Neuronal stem cell (in vitro differentiated cells): ENCODE results near the gene DPP6.
A peak's percentile ranks its signal among the peaks of the same experiment; 100 is the strongest.

Experiments
- DNase-seq: peaks from one replicate; pipeline ENCODE4 v3.0.0-alpha.2; 2013; ENCODE audit warnings: low spot score
- H2AFZ ChIP-seq: one replicate; pipeline ENCODE4 v1.6.1; 2013; ENCODE audit warnings: mild to moderate bottlenecking, low read length, inconsistent platforms
- H2AK5ac ChIP-seq: 2 replicates; pipeline ENCODE4 v1.6.1; 2013; ENCODE audit warnings: low read depth, mild to moderate bottlenecking, inconsistent platforms, low read length, moderate library complexity, mixed read lengths
- H2BK120ac ChIP-seq: 2 replicates; pipeline ENCODE4 v1.6.1; 2013; ENCODE audit warnings: low read depth, mild to moderate bottlenecking, inconsistent platforms, low read length, moderate library complexity, mixed read lengths
- H2BK12ac ChIP-seq: one replicate; pipeline ENCODE4 v1.6.1; 2013; ENCODE audit warnings: low read length, inconsistent platforms
- H2BK15ac ChIP-seq: 2 replicates; pipeline ENCODE4 v1.6.1; 2013; ENCODE audit warnings: mild to moderate bottlenecking, low read length, inconsistent platforms, mixed read lengths
- H2BK5ac ChIP-seq: one replicate; pipeline ENCODE4 v1.6.1; 2013; ENCODE audit warnings: inconsistent platforms, mild to moderate bottlenecking, low read length, moderate library complexity
- H3K14ac ChIP-seq: one replicate; pipeline ENCODE4 v1.6.1; 2013; ENCODE audit warnings: low read length, inconsistent platforms
- H3K18ac ChIP-seq: 2 replicates; pipeline ENCODE4 v1.6.1; 2013; ENCODE audit warnings: low read length, inconsistent platforms
- H3K23ac ChIP-seq: 2 replicates; pipeline ENCODE4 v1.6.1; 2013; ENCODE audit warnings: low read depth, mild to moderate bottlenecking, mixed read lengths, low read length, inconsistent platforms; ENCODE audit not compliant: poor library complexity
- H3K27ac ChIP-seq: replicated peaks from 3 replicates; pipeline ENCODE4 v1.5.1; 2013; ENCODE audit warnings: low read length, inconsistent platforms
- H3K27me3 ChIP-seq, 3 experiments: 2 replicates each; pipeline ENCODE4 v1.6.1; 2013; ENCODE audit warnings: low read length in 3 of 3, mild to moderate bottlenecking in 2 of 3, inconsistent platforms in 1 of 3, low read depth in 1 of 3, mixed read lengths in 1 of 3, moderate library complexity in 1 of 3; ENCODE audit not compliant: control insufficient read depth in 3 of 3, insufficient read depth in 3 of 3
- H3K36me3 ChIP-seq, 2 donors: replicated peaks in 1 of 2; 2 replicates each; pipeline ENCODE4 v1.6.1; 2013; ENCODE audit warnings: low read length in 2 of 2; ENCODE audit not compliant: control insufficient read depth in 2 of 2, insufficient read depth in 2 of 2
- H3K4ac ChIP-seq: 2 replicates; pipeline ENCODE4 v1.6.1; 2013; ENCODE audit warnings: inconsistent platforms, mild to moderate bottlenecking, low read length, moderate library complexity
- H3K4me1 ChIP-seq, 2 donors: 1 replicate in 1 of 2; 2 replicates in 1 of 2; pipeline ENCODE4 v1.6.1; 2013; ENCODE audit warnings: low read length in 2 of 2, low read depth in 1 of 2; ENCODE audit not compliant: control insufficient read depth in 2 of 2, insufficient read depth in 1 of 2
- H3K4me2 ChIP-seq: one replicate; pipeline ENCODE4 v1.6.1; 2013; ENCODE audit warnings: mild to moderate bottlenecking, low read length, inconsistent platforms; ENCODE audit not compliant: insufficient read depth, poor library complexity, severe bottlenecking
- H3K4me3 ChIP-seq, 2 donors: 2 replicates each; pipeline ENCODE4 v1.5.1; 2013; ENCODE audit warnings: low read length in 2 of 2, mild to moderate bottlenecking in 2 of 2, inconsistent platforms in 1 of 2, moderate library complexity in 1 of 2
- H3K79me1 ChIP-seq: one replicate; pipeline ENCODE4 v1.6.1; 2013; ENCODE audit warnings: low read depth, mild to moderate bottlenecking, inconsistent platforms, low read length, moderate library complexity
- H3K9ac ChIP-seq: one replicate; pipeline ENCODE4 v1.6.1; 2013; ENCODE audit warnings: mild to moderate bottlenecking, low read depth, low read length, inconsistent platforms; ENCODE audit not compliant: poor library complexity
- H3K9me3 ChIP-seq, 2 donors: replicated peaks in 1 of 2; 2 replicates each; pipeline versions ENCODE3 to v1.6.1; 2013; ENCODE audit warnings: low read length in 2 of 2, mild to moderate bottlenecking in 2 of 2, inconsistent platforms in 1 of 2, low read depth in 1 of 2, mixed read lengths in 1 of 2, moderate library complexity in 1 of 2; ENCODE audit not compliant: control insufficient read depth in 2 of 2, insufficient read depth in 1 of 2
- H4K8ac ChIP-seq: one replicate; pipeline ENCODE4 v1.6.1; 2013; ENCODE audit warnings: low read depth, mild to moderate bottlenecking, inconsistent platforms, low read length, moderate library complexity
- H4K91ac ChIP-seq: one replicate; pipeline ENCODE4 v1.6.1; 2013; ENCODE audit warnings: low read length, low read depth, mild to moderate bottlenecking, inconsistent platforms; ENCODE audit not compliant: poor library complexity
- WGBS, 2 donors: extraction: QIAGEN DNeasy Blood & Tissue Kit; methylation state at CpG; one replicate each; pipeline ENCODE4 v1.1.7; 2013; ENCODE audit warnings: missing lambda C conversion rate in 2 of 2, mixed read lengths in 1 of 2; ENCODE audit not compliant: insufficient read length in 2 of 2, insufficient replicate concordance in 1 of 2; ENCODE audit errors: extremely low coverage in 2 of 2; 5-methylcytosine and 5-hydroxymethylcytosine counted together

DPP6 gene

GRCh38 chr7:154336295-154336694 lies 284.1 kb downstream of the DPP6 start:
- no CpG with 5 or more reads among the region's 12 CpGs for WGBS, 2 donors
- Histone ChIP-seq H2BK5ac (no peak overlapping the region), H3K14ac (no peak overlapping the region), H2BK120ac (no peak overlapping the region), H2BK12ac (no peak overlapping the region), H3K4me2 (no peak overlapping the region), H4K8ac (no peak overlapping the region), H3K9me3 (no peaks in the 10 kb centered on the region), H3K18ac (no peak overlapping the region), H3K4me1 (peaks cover 0 to 9% of the 10 kb centered on the region in 2 donors), H2AK5ac (no peak overlapping the region), H4K91ac (no peak overlapping the region), H2AFZ (no peak overlapping the region), H3K79me1 (no peaks in the 10 kb centered on the region), H3K27ac (no peak overlapping the region), H3K36me3 (no peaks in the 10 kb centered on the region), H2BK15ac (no peak overlapping the region), H3K4me3 (no peak overlapping the region), H3K4ac (no peak overlapping the region), H3K23ac (no peak overlapping the region), H3K27me3 (no peaks in the 10 kb centered on the region), H3K9ac (no peak overlapping the region)
- no peak for DNase-seq

- Histone ChIP-seq H2AFZ (no peak overlapping the region), H3K9ac (no peak overlapping the region), H2AK5ac (no peak overlapping the region), H3K14ac (no peak overlapping the region), H3K4ac (no peak overlapping the region), H2BK15ac (no peak overlapping the region), H4K91ac (no peak overlapping the region), H2BK120ac (no peak overlapping the region), H3K27me3 (no peaks in the 10 kb centered on the region), H3K27ac (peak overlapping the region; percentile 10), H3K23ac (no peak overlapping the region), H3K36me3 (no peaks in the 10 kb centered on the region), H3K4me1 (peaks cover 0 to 9% of the 10 kb centered on the region in 2 donors), H2BK5ac (no peak overlapping the region), H3K9me3 (no peaks in the 10 kb centered on the region), H2BK12ac (no peak overlapping the region), H3K4me2 (no peak overlapping the region), H3K79me1 (no peaks in the 10 kb centered on the region), H4K8ac (no peak overlapping the region), H3K18ac (no peak overlapping the region), H3K4me3 (no peak overlapping the region)
- DNase-seq = no peak
- no CpG with 5 or more reads among the region's 23 CpGs for WGBS, 2 donors
These were observed 286.7 kb downstream of the DPP6 start for GRCh38 chr7:154338701-154339506.

- no peak overlapping the region for H2AK5ac ChIP-seq
- no peak overlapping the region for H3K4me3 ChIP-seq
- no peak overlapping the region for H3K18ac ChIP-seq
- no peak overlapping the region for H2BK15ac ChIP-seq
- no peak overlapping the region for H3K4ac ChIP-seq
- no peak overlapping the region for H2BK120ac ChIP-seq
- no peak for DNase-seq
- no peak overlapping the region for H2AFZ ChIP-seq
- H3K4me1 ChIP-seq = peaks cover 0 to 7% of the 10 kb centered on the region in 2 donors
- H3K14ac ChIP-seq = no peak overlapping the region
- no peak overlapping the region for H2BK12ac ChIP-seq
- no peak overlapping the region for H3K9ac ChIP-seq
- no CpG with 5 or more reads among the region's 14 CpGs for WGBS, 2 donors
- no peak overlapping the region for H3K27ac ChIP-seq
- no peak overlapping the region for H3K4me2 ChIP-seq
- H4K8ac ChIP-seq = no peak overlapping the region
- no peaks in the 10 kb centered on the region for H3K9me3 ChIP-seq
- H3K79me1 ChIP-seq = no peaks in the 10 kb centered on the region
- H3K36me3 ChIP-seq = no peaks in the 10 kb centered on the region
- H3K27me3 ChIP-seq = no peaks in the 10 kb centered on the region
- H3K23ac ChIP-seq = no peak overlapping the region
- H2BK5ac ChIP-seq = no peak overlapping the region
- H4K91ac ChIP-seq = no peak overlapping the region
These were observed 290.9 kb downstream of the DPP6 start for GRCh38 chr7:154342971-154343633.

- H2AFZ ChIP-seq = no peak overlapping the region
- H2BK120ac ChIP-seq = no peak overlapping the region
- no peak overlapping the region for H3K4me3 ChIP-seq
- no peak overlapping the region for H3K4ac ChIP-seq
- no peaks in the 10 kb centered on the region for H3K79me1 ChIP-seq
- H2BK15ac ChIP-seq = no peak overlapping the region
- no peaks in the 10 kb centered on the region for H3K9me3 ChIP-seq
- H2BK5ac ChIP-seq = no peak overlapping the region
- no peak overlapping the region for H4K91ac ChIP-seq
- H3K4me1 ChIP-seq = peaks cover 0 to 4% of the 10 kb centered on the region in 2 donors
- no peak overlapping the region for H3K18ac ChIP-seq
- no peak overlapping the region for H3K9ac ChIP-seq
- H2AK5ac ChIP-seq = no peak overlapping the region
- no peak for DNase-seq
- no peaks in the 10 kb centered on the region for H3K27me3 ChIP-seq
- no peaks in the 10 kb centered on the region for H3K36me3 ChIP-seq
- WGBS, 2 donors = no CpG with 5 or more reads among the region's 14 CpGs
- H2BK12ac ChIP-seq = no peak overlapping the region
- H3K4me2 ChIP-seq = no peak overlapping the region
- no peak overlapping the region for H3K14ac ChIP-seq
- no peak overlapping the region for H3K23ac ChIP-seq
- no peak overlapping the region for H4K8ac ChIP-seq
- no peak overlapping the region for H3K27ac ChIP-seq
These were observed 291.7 kb downstream of the DPP6 start for GRCh38 chr7:154343778-154344412.
